Measurements from ENCODE around the gene ADSL. TPM values are rescaled to one million over a fixed set of nuclear protein-coding genes. Genes with fewer than 3 reads are reported as not detected.

ADSL gene
- total RNA-seq, 1 donor from 2014 or later = 83.4 TPM

GRCh38 chr22:40436505-40437431, 90.5 kb downstream of the ADSL start:
- no peaks in the 10 kb centered on the region for H3K27me3 Mint-ChIP-seq (ENCODE audit: low read depth, unreplicated experiment)
- H3K27me3 ChIP-seq (ENCODE audit: insufficient read depth, low read length) = no peaks in the 10 kb centered on the region
- peaks cover 9% of the 10 kb centered on the region for H3K36me3 Mint-ChIP-seq (ENCODE audit: low read depth, unreplicated experiment)
- TF ChIP-seq CTCF (IDR thresholded peaks at IDR 0.05; ENCODE audit: insufficient read depth, low read depth, low read length) (peak; percentile 52), EZH2 (IDR thresholded peaks at IDR 0.05; ENCODE audit: insufficient read depth, low read length) (no peak)
- peak overlapping the region; percentile 79 for H3K27ac Mint-ChIP-seq (ENCODE audit: unreplicated experiment)
- peak overlapping the region; percentile 57 for H3K4me2 ChIP-seq (ENCODE audit: low read length)
- no peaks in the 10 kb centered on the region for H3K9me3 Mint-ChIP-seq (ENCODE audit: unreplicated experiment)
- peaks cover 69% of the 10 kb centered on the region for H3K79me2 ChIP-seq (ENCODE audit: insufficient read depth, low read length)
- peak overlapping the region; percentile 39 for H3K9ac ChIP-seq (ENCODE audit: low read length)
- H3K4me1 Mint-ChIP-seq (ENCODE audit: low read depth, unreplicated experiment) = peaks cover 25% of the 10 kb centered on the region
- H3K9me3 ChIP-seq (ENCODE audit: insufficient read depth, low read depth, low read length) = no peaks in the 10 kb centered on the region
- H3K36me3 ChIP-seq (ENCODE audit: insufficient read depth, low read length) = peaks cover 13% of the 10 kb centered on the region
- H3K4me3 Mint-ChIP-seq (ENCODE audit: unreplicated experiment) = peak overlapping the region; percentile 22
- H4K20me1 ChIP-seq (ENCODE audit: insufficient read depth, low read length) = peaks cover 78% of the 10 kb centered on the region
- H2AFZ ChIP-seq (ENCODE audit: low read depth, low read length) = no peak overlapping the region
- DNase-seq (ENCODE audit: low read depth) (peak; percentile 46), FAIRE-seq (no peak)
- peaks cover 13% of the 10 kb centered on the region for H3K4me1 ChIP-seq (ENCODE audit: insufficient read depth, low read length)
- no peak overlapping the region for H3K4me3 ChIP-seq (ENCODE audit: insufficient read depth, low read depth, low read length)
- H3K27ac ChIP-seq (ENCODE audit: low read depth, low read length) = peak overlapping the region; percentile 25

Other genes with a start within 250 kb of the ADSL start
- gene TNRC6B, start 168.6 kb upstream of the ADSL start, total RNA-seq = 45.2 and 51.2 TPM in 2 replicates
- gene SGSM3, start 24.1 kb downstream of the ADSL start, total RNA-seq = 69.5 and 70.9 TPM in 2 replicates

Measured in astrocyte (in vitro differentiated cells and primary cell).